UCSD-AML1 (cell line): Measurements from ENCODE around the gene FAM120A.

Experiments used
- DNase-seq: peaks from one replicate; lab custom pipeline; 2025; ENCODE audit not compliant: unreplicated experiment; lab: John Stamatoyannopoulos, UW

Gene FAM120A

DNA sequence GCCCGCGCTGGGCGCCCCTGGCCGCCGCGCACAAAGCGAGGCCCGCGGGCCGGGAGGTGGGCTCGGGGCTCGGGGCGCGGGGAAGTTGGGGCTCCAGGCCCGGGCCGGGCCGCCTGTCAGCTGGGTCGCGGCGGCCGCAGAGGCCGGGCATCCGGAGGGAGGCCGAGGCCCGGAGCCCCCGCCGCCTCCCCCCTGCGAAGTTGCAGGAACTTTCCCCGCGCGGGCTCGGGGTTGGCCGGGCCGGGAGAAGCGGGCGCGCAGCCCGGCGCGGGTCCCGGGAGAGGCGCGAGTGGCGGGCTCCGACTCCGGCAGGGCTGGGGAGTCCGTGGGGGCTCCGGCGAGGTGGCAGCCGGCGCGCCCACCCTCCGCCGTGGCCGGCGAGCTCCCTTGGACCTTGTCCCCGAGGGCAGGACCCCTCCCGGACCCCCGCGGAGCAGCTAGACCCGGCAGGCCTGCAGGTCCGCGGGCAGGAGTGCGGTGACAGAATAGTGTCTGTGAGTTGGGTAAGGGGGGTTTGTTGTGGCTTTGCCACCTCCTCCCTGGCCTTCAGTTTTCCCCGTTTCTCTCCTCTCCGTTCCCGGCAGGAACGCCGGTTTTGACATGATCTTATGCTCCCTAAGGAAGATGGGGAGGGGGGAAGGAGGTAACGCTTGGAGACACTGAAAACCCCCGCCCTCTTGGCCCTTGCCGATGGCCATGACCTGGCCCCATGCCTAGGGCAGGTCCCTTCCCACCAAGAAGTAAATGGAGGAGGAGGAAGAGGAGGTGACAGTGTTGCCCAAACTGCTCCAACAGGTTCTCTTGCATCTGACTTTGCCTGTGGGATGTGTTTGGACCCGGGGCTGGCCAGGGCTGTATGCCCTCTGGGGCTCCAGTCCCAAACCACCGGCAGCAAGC is 125.8 kb downstream of the FAM120A start:
- no peak for DNase-seq

- no peak for DNase-seq
These were observed 126.6 kb downstream of the FAM120A start for GRCh38 chr9:93577975-93578682.

DNA sequence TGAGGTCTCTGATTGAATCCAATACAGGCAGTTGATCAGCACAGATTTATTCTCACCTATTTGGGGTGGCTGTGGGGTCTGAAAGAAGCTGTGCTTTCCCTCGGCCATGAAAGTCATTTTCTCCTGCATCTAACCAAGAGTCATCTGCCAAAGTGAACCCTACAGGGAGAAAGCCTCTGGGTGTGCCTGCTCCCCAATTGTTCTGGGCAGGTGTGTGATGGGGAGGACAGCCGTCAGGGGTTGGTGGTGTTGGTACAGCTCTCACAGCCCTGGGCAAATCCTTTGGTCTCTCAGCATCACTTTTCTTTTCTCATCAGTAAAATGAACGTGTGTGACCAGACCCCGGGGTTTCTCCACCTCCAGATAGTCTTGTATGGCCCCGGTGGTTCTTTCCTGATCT is 127.4 kb downstream of the FAM120A start:
- DNase-seq, result no peak

GRCh38 chr9:93579711-93580516 is 128.4 kb downstream of the FAM120A start:
- DNase-seq, result no peak

- DNase-seq, result no peak
These were observed 129.3 kb downstream of the FAM120A start for GRCh38 chr9:93580654-93581380.

GRCh38 chr9:93582115-93582514 is 130.6 kb downstream of the FAM120A start:
- DNase-seq, result no peak

DNA sequence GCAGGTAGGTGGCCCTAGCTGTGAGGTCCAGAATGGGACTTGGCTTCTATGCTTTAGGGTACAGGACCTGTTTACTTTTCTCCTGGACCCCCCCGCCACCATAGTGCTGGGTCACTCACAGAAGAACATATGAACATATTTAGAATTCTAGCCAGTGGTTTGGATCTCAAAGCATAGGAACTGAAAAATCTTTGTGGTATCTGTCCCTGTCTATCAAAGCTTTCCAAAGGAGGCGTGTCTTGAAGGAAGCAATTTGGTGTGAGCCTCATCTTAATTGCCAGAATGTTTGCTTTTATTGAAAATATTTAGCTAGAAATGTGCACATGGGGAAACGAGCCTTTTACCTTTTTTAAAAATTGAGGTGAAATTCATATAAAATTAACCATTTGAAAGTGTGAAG is 131.1 kb downstream of the FAM120A start:
- no peak for DNase-seq

DNA sequence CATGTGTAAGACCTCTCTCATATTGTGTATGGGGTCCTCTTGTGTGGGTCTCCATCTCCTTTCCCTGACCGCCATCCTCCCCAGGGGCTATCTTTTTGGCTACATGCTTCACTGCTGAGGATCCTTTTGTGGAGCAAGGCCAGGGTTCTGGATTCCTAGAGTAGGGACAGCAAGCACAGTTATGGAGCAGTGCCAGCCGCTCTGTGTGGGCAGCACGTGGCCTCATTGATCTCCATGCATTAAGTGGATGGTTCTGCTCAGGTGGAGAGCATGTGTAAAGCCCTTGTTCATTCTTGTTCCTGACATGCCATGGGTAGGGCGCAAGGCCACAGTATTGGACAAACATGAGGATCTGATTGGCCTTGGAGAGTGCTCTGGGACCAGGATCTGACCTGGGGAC is 133.8 kb downstream of the FAM120A start:
- no peak for DNase-seq

GRCh38 chr9:93585695-93586094 is 134.2 kb downstream of the FAM120A start:
- no peak for DNase-seq

DNA sequence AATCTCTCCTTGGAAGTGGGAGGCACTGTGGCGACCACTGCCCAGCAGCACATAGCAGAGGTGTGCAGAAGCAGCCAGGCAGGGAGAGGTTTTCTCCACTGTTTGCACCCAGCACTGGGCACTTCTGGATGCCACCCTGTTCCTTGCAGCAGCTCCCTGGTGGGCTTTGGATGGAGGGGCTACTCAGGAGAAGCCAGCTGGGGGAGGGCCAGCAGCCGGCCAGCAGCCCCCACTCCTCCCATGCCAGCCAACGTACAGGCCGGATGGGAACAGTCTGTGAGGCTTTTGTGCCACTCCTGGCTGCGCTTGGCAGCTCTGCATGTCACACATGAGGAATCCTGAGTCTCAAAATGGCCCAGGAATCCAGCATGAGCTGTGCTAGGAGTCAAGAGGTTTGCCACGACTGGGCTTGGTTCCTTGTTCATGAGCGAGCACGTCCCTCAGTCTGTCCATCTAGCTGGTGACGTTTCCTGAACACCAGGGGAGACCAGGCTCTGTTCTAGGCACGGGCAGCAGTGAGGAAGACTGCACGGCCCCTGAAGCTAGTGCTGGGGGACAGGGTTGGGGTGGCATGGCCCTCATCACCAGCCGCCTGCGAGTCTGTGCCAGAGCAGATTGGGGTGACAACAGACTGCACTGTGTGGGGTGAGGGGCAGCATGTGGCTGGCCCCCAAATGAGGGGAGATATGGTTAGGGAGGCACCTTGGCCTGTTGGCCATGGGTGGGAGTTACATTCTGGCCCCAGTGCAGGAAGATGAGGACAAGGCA is 135.0 kb downstream of the FAM120A start:
- no peak for DNase-seq

- no peak for DNase-seq
These were observed 135.8 kb downstream of the FAM120A start for GRCh38 chr9:93587284-93587650.

DNA sequence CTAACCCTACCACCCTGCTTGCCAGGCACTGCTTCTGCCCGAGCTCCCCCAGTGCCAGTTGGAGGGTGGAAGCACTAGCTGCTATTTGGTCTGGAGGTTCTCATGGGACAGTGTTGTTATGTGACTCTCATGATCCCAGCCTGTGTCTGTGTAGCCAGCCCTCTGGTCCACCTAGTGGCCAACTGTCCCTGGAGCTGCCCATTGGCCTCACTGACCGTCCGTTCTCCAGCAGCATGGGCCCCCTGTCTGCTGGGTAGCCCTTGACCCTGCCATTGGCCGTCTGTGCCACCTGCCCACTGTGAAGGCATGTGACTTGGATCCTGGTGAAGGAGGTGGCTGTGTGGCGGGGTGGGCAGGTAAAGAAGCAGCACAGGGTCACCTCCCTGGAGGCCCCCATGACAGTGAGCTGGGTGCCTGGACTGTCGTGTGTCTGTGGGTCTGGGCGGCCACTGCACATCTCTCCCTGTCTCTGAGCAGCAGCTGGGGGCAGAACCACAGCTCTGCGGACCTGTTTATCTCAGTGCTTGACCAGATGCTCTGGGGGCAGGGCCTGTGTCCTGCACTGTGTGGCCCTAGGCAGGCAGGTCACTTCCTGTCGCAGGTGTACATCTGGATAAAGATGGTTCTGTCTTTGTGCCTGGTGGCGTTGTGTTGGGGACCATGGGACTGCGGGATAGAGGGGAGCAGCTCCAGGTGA is 136.3 kb downstream of the FAM120A start:
- DNase-seq, result no peak

DNA sequence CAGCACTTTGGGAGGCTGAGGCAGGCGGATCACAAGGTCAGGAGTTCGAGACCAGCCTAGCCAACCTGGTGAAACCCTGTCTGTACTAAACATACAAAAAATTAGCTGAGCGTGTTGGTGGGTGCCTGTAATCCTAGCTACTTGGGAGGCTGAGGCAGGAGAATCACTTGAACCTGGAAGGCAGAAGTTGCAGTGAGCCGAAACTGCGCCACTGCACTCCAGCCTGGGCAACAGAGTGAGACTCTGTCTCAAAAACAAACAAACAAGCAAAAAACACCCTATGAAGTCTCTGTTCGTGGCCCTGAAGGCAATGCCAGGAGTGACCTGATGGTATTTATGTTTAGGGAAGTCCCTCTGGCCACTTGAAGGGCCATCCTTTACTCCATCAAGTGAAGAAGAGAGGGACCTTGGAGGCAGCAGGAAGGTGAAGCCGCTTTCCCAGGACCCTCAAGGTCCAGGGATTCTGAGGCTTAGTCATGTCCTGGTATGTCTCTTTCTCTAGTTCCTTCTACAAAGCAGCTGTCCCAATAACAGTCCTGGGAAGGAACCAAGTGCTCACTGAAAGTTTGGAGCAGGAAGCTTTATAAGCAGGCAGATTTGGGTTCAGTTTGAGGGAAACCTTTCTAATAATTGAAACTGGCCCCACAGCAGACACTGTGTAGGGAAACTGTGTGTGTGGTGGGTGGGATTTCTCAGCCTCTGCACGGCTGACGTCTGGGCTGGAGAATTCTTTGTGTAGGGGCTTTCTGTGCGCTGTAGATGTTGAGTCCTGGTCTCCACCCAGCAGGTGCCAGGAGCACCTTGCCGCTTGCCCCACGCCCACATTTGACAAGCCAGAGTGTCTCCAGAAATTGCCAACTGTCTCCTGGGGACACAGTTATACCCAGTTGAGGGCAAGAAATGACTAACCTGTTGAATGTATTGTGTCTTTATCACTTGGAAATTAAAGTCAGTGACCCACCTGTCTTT is 137.4 kb downstream of the FAM120A start:
- DNase-seq, result no peak

GRCh38 chr9:93589688-93590087 is 138.2 kb downstream of the FAM120A start:
- DNase-seq, result no peak

- DNase-seq, result no peak
These were observed 139.2 kb downstream of the FAM120A start for GRCh38 chr9:93590609-93591234.

DNA sequence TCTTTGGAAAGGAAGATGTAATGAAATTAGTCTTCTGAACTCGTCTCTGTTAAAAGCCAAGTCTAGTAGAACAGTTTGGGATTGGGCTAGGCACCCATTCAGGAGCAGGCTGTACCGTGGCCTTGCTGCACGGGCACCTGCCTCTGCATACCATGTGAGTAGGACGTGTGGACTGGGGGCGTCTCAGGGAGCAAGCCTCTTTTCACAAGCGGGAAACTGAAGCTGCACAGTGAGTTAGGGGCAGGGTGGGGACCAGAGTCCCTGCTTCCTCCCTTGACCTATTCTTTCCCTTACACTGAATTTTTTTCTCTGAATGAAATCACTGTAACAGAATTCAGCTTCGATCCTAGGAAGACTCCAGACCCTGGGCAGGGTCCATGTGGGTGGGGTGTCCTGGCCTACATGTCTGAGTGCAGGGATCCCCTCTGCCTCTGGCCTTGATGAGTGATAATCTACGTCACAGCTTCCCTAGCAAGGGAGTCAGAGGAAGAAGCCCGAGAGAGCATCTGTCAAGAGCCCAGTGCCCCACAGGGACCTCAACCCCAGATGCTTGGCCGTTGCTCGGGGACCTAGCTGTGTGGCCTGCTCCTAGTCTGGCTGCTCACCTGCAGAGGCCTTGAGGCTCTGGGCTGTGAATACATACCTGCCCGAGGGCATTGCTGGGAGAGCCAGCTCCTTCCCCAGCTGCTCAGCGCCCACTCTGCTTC is 140.0 kb downstream of the FAM120A start:
- no peak for DNase-seq

DNA sequence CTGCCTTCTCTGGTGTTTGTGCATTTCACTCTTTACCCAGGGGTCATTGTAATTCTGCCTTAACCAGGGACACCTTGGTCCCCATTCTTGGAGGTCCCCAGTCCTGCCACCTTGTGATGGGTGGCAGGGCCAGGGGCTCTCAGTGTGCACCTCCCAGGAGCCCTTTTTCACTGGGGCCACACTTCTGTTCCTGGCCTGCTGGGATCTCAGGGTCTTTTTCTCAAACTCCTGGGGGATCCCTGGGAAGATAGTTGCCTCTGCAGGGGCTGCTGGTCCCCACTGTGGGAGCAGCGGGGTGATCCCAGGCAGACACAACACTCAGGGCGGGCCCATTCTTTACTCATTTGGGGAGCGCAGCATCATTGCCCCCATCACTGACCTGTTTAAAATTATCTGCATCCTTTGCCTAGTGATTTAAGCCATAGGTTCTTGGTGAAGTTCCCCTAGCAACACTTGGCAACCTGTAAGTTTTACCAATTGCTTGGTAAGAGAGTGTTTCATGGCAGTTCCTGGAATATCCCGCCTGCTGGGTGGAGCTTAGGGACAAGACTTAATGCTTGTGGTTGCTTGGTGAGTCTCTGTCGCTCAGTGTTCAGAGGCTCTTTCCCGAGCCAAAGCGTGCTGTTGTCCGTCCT is 140.6 kb downstream of the FAM120A start:
- no peak for DNase-seq
